H9 (cell line): ENCODE measurements around the gene NCL. TPM values are rescaled to one million over a fixed set of nuclear protein-coding genes. Genes with fewer than 3 reads are reported as not detected.

Experiments used
- DNase-seq: peaks from one replicate; pipeline ENCODE4 v3.0.0-alpha.2; 2017
- H2AFZ ChIP-seq: one replicate; pipeline ENCODE4 v1.6.1; 2013; ENCODE audit warnings: mild to moderate bottlenecking, low read length, control low read depth, moderate library complexity
- H2AK5ac ChIP-seq: 2 replicates; pipeline ENCODE4 v1.6.1; 2013; ENCODE audit warnings: low read length, control low read depth, mixed read lengths; ENCODE audit not compliant: insufficient read length
- H2BK120ac ChIP-seq: one replicate; pipeline ENCODE4 v1.6.1; 2013; ENCODE audit warnings: low read depth, mild to moderate bottlenecking, low read length, control low read depth, inconsistent platforms; ENCODE audit not compliant: poor library complexity, severe bottlenecking
- H2BK12ac ChIP-seq: 2 replicates; pipeline ENCODE4 v1.6.1; 2013; ENCODE audit warnings: low read length, control low read depth, mixed read lengths, low read depth; ENCODE audit not compliant: insufficient read length
- H2BK15ac ChIP-seq: 2 replicates; pipeline ENCODE4 v1.6.1; 2013; ENCODE audit warnings: low read depth, low read length, control low read depth
- H2BK20ac ChIP-seq: one replicate; pipeline ENCODE4 v1.6.1; 2013; ENCODE audit warnings: low read depth, mild to moderate bottlenecking, low read length, control low read depth, inconsistent platforms; ENCODE audit not compliant: poor library complexity, severe bottlenecking
- H2BK5ac ChIP-seq: 2 replicates; pipeline ENCODE4 v1.6.1; 2013; ENCODE audit warnings: low read length, control low read depth, mixed read lengths; ENCODE audit not compliant: insufficient read length
- H3K14ac ChIP-seq: 2 replicates; pipeline ENCODE4 v1.6.1; 2013; ENCODE audit warnings: low read length, control low read depth; ENCODE audit not compliant: insufficient read depth
- H3K18ac ChIP-seq: 2 replicates; pipeline ENCODE4 v1.6.1; 2013; ENCODE audit warnings: low read depth, mild to moderate bottlenecking, mixed read lengths, low read length, control low read depth; ENCODE audit not compliant: insufficient read length
- H3K23ac ChIP-seq: 2 replicates; pipeline ENCODE4 v1.6.1; 2013; ENCODE audit warnings: low read length, control low read depth, mixed read lengths, low read depth; ENCODE audit not compliant: insufficient read length
- H3K23me2 ChIP-seq: 2 replicates; pipeline ENCODE4 v1.6.1; 2013; ENCODE audit warnings: low read depth, mild to moderate bottlenecking, mixed read lengths, low read length, control low read depth; ENCODE audit not compliant: insufficient read length, poor library complexity, severe bottlenecking
- H3K27ac ChIP-seq: 2 replicates; pipeline ENCODE4 v1.5.1; 2013; ENCODE audit warnings: low read length, control low read depth, mixed read lengths, low read depth; ENCODE audit not compliant: insufficient read length
- H3K27me3 ChIP-seq: 2 replicates; pipeline ENCODE4 v1.6.1; 2013; ENCODE audit warnings: low read length, control low read depth, inconsistent platforms; ENCODE audit not compliant: insufficient read depth
- H3K4ac ChIP-seq: 2 replicates; pipeline ENCODE4 v1.6.1; 2013; ENCODE audit warnings: low read depth, mild to moderate bottlenecking, control low read depth, inconsistent platforms, low read length, moderate library complexity
- H3K4me1 ChIP-seq: 2 replicates; pipeline ENCODE4 v1.6.1; 2013; ENCODE audit warnings: low read length, control low read depth, inconsistent platforms; ENCODE audit not compliant: insufficient read depth
- H3K4me2 ChIP-seq: 2 replicates; pipeline ENCODE4 v1.6.1; 2013; ENCODE audit warnings: low read length, control low read depth, mixed read lengths; ENCODE audit not compliant: insufficient read length, insufficient read depth
- H3K56ac ChIP-seq: 2 replicates; pipeline ENCODE4 v1.6.1; 2013; ENCODE audit warnings: low read depth, mild to moderate bottlenecking, mixed read lengths, low read length, control low read depth; ENCODE audit not compliant: insufficient read length
- H3K79me1 ChIP-seq: 2 replicates; pipeline ENCODE4 v1.6.1; 2013; ENCODE audit warnings: low read depth, mild to moderate bottlenecking, moderate library complexity, low read length, control low read depth, inconsistent platforms; ENCODE audit not compliant: insufficient read depth, poor library complexity, severe bottlenecking
- H3K79me2 ChIP-seq: 2 replicates; pipeline ENCODE4 v1.6.1; 2013; ENCODE audit warnings: low read length, control low read depth, inconsistent platforms; ENCODE audit not compliant: insufficient read depth
- H3K9ac ChIP-seq: 2 replicates; pipeline ENCODE4 v1.6.1; 2013; ENCODE audit warnings: low read length, control low read depth, mixed read lengths; ENCODE audit not compliant: insufficient read length; ENCODE audit errors: extremely low read depth
- H3K9me3 ChIP-seq: one replicate; pipeline ENCODE4 v1.6.1; 2013; ENCODE audit warnings: low read depth, low read length, inconsistent platforms; ENCODE audit not compliant: control insufficient read depth
- H3T11ph ChIP-seq: one replicate; pipeline ENCODE4 v1.6.1; 2013; ENCODE audit warnings: mild to moderate bottlenecking, low read length, control low read depth, inconsistent platforms
- H4K20me1 ChIP-seq: one replicate; pipeline ENCODE4 v1.6.1; 2013; ENCODE audit not compliant: control insufficient read depth, insufficient read length, insufficient read depth
- H4K5ac ChIP-seq: 2 replicates; pipeline ENCODE4 v1.6.1; 2013; ENCODE audit warnings: low read depth, mild to moderate bottlenecking, mixed read lengths, low read length, control low read depth; ENCODE audit not compliant: insufficient read length
- H4K8ac ChIP-seq: replicated peaks from 2 replicates; pipeline ENCODE4 v1.6.1; 2013; ENCODE audit warnings: low read length, control low read depth, mixed read lengths, low read depth; ENCODE audit not compliant: insufficient read length
- H4K91ac ChIP-seq: 2 replicates; pipeline ENCODE4 v1.6.1; 2013; ENCODE audit warnings: low read depth, mild to moderate bottlenecking, moderate library complexity, mixed read lengths, low read length, control low read depth; ENCODE audit not compliant: insufficient read length
- H3K27ac Mint-ChIP-seq, 3 experiments: 2 replicates in 2 of 3; 3 replicates in 1 of 3; pipeline ENCODE4 v1.8.0; 2020 to 2021; ENCODE audit warnings: mixed read lengths in 3 of 3, mild to moderate bottlenecking in 1 of 3, moderate library complexity in 1 of 3
- H3K27me3 Mint-ChIP-seq: 2 replicates; pipeline ENCODE4 v1.8.0; 2021; ENCODE audit warnings: low read depth, mild to moderate bottlenecking, moderate library complexity, mixed read lengths
- H3K36me3 Mint-ChIP-seq, 3 experiments: 2 replicates in 2 of 3; 3 replicates in 1 of 3; pipeline ENCODE4 v1.8.0; 2020 to 2021; ENCODE audit warnings: low read depth in 3 of 3, mixed read lengths in 3 of 3; ENCODE audit not compliant: insufficient read depth in 1 of 3
- H3K4me1 Mint-ChIP-seq, 2 experiments: 2 replicates each; pipeline ENCODE4 v1.8.0; 2020; ENCODE audit warnings: mixed read lengths in 2 of 2
- H3K4me3 Mint-ChIP-seq, 2 experiments: 2 replicates in 1 of 2; 3 replicates in 1 of 2; pipeline ENCODE4 v1.8.0; 2020 to 2021; ENCODE audit warnings: mild to moderate bottlenecking in 2 of 2, mixed read lengths in 2 of 2, moderate library complexity in 1 of 2
- H3K9me3 Mint-ChIP-seq, 2 experiments: 2 replicates in 1 of 2; 3 replicates in 1 of 2; pipeline ENCODE4 v1.8.0; 2020; ENCODE audit warnings: mild to moderate bottlenecking in 2 of 2, mixed read lengths in 2 of 2, moderate library complexity in 1 of 2
- CTCF ChIP-seq: fragments of 200-600 bp; sonication (generic); conservative IDR thresholded peaks from 3 replicates; pipeline ENCODE4 v1.8.0; 2021; ENCODE audit warnings: antibody characterized with exemption, mild to moderate bottlenecking
- WGBS: extraction: QIAGEN DNeasy Blood & Tissue Kit; methylation state at CpG from one replicate; pipeline ENCODE4 v1.1.7; 2013; ENCODE audit warnings: missing lambda C conversion rate, low lambda C conversion rate, mixed read lengths; ENCODE audit not compliant: insufficient read length; ENCODE audit errors: extremely low coverage; 5-methylcytosine and 5-hydroxymethylcytosine counted together
- total RNA-seq: library from RNA; stranded (reverse); gene quantifications from 2 replicates; pipeline ENCODE4 v1.2.1, GENCODE V29; 2021

The NCL gene
- total RNA-seq, 1 experiment from 2014 or later, result 1,269 TPM

GRCh38 chr2:231455890-231456289 lies 8.4 kb downstream of the NCL start:
- no CpG with 5 or more reads among the region's 6 CpGs for WGBS
- H2BK5ac ChIP-seq, result no peak overlapping the region

More at GRCh38 chr2:231455890-231456289, 8.4 kb downstream of the NCL start:
- Histone ChIP-seq H2BK12ac (no peak overlapping the region), H3K4me2 (no peak overlapping the region), H3K27ac (no peak overlapping the region), H3K4ac (no peak overlapping the region), H3K79me1 (peaks cover 4% of the 10 kb centered on the region), H3T11ph (no peak overlapping the region), H4K20me1 (no peaks in the 10 kb centered on the region), H2AK5ac (no peak overlapping the region), H2BK120ac (no peak overlapping the region), H2BK15ac (no peak overlapping the region), H3K27me3 (no peaks in the 10 kb centered on the region), H2BK20ac (no peak overlapping the region), H2AFZ (no peak overlapping the region), H3K79me2 (no peaks in the 10 kb centered on the region), H4K8ac (no peak overlapping the region), H3K23ac (no peak overlapping the region), H3K56ac (no peak overlapping the region), H3K4me1 (no peaks in the 10 kb centered on the region), H4K5ac (no peak overlapping the region), H3K14ac (no peak overlapping the region), H3K9me3 (no peaks in the 10 kb centered on the region), H4K91ac (no peak overlapping the region), H3K18ac (no peak overlapping the region), H3K9ac (no peak overlapping the region), H3K23me2 (no peaks in the 10 kb centered on the region)
- Mint-ChIP-seq H3K4me3 (no peak overlapping the region), H3K4me1 (peaks cover 34 to 37% of the 10 kb centered on the region in 2 experiments), H3K36me3 (peaks cover 73 to 98% (median 80%) of the 10 kb centered on the region in 3 experiments), H3K27ac (peak overlapping the region in 1 of 3 experiments; percentile 87; a peak in 2 of 7 replicates), H3K9me3 (no peaks in the 10 kb centered on the region), H3K27me3 (no peaks in the 10 kb centered on the region; the same call in 1 of the 2 replicates)
- DNase-seq, result no peak
- TF ChIP-seq CTCF, result no peak
